A549 treated with CORT108297 at 1 μM for 4 hours (cell line): Measurements from ENCODE around the gene TMEM218. TPM values are rescaled to one million over a fixed set of nuclear protein-coding genes. Genes with fewer than 3 reads are reported as not detected.

Source experiments
- total RNA-seq: library from RNA; stranded (reverse); fragments of 200-300 nt; extraction: Qiagen RNA extraction; gene quantifications from 5 replicates; pipeline ENCODE4 v1.2.3, GENCODE V29; 2022

TMEM218 gene
- total RNA-seq: 21.8 to 25.2 TPM (median 22.9 TPM) in 5 replicates

GRCh38 chr11:125111343-125112207, at the start of gene TMEM218:
Gene TMEM218 (minus strand): TSS chr11:125111626. CDS start chr11:125102241, 9,385 bp downstream.

GRCh38 chr11:125062931-125063428, 48.4 kb downstream of the TMEM218 start, which contains the start of gene SLC37A2:
Gene SLC37A2 (plus strand): TSS chr11:125063305. CDS start chr11:125063368, 63 bp downstream.

Other genes with a start within 250 kb of the TMEM218 start
- gene ROBO3, start 246.2 kb downstream of the TMEM218 start, total RNA-seq: 1.4 to 3.1 TPM (median 3.0 TPM) in 5 replicates
- 0.05 TPM in 1 of 5 replicates, not detected in the others for gene ROBO4, start 213.8 kb downstream of the TMEM218 start, total RNA-seq
- not detected in 5 replicates for gene HEPN1, start 192.4 kb downstream of the TMEM218 start, total RNA-seq
- gene HEPACAM, start 175.6 kb downstream of the TMEM218 start, total RNA-seq: not detected in 5 replicates
- gene CCDC15, start 157.4 kb downstream of the TMEM218 start, total RNA-seq: 0.50 to 0.62 TPM (median 0.54 TPM) in 5 replicates
- 0.12 to 0.17 TPM (median 0.13 TPM) in 4 of 5 replicates, not detected in the other for gene SLC37A2, start 48.3 kb downstream of the TMEM218 start, total RNA-seq
- gene PKNOX2, start 53.1 kb upstream of the TMEM218 start, total RNA-seq: 0.02 TPM in 1 of 5 replicates, not detected in the others